ENCODE measurements around the gene IER5. TPM values are rescaled to one million over a fixed set of nuclear protein-coding genes. Genes with fewer than 3 reads are reported as not detected.

The IER5 gene
- total RNA-seq, 1 donor from 2014 or later, result 156 TPM

DNA sequence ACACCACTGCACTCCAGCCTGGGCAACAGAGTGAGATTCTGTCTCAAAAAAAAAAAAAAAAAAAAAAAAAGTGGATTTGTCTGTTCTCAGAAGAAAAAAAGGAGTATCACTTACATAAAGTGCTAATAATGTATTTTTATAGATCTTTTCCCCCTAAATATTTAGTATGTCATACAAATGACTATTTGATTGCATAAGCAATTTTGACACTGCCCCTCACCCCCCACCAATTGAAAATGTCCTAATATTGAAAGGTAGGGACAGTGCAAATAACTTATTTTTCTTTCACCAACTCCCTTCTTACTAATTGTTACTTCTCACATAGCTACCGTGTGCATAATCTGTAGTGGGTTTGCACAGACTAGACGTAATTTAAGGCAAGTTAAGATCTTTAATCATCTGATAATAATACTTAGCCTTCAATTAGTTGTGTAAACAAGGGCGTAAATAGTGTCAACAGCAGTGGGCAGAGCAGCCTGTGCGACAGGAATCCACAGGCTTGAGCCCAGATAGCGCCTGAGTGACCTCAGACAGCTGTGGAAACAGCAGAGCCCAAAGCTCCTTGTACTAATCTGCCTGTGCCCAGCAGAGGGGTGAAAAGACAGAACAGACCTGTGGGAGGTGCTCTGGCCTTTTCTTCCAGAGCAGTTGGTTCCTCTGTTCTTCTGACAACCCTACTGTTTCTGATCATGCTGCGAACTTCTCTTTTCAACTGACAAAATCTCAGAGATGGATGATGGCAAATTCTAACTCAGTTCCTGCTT is 4.5 kb upstream of the IER5 start:
- peak; percentile 36 for DNase-seq
- peaks cover 5% of the 10 kb centered on the region for H3K27me3 Mint-ChIP-seq
- intact Hi-C loops (cut with micrococcal nuclease), result loop anchor here (1.0 to 10.0 kb wide), 8 partner anchors 22 to 567 kb away; partner anchors contain the start of gene XPR1
- peak; percentile 47 for ATAC-seq (ENCODE audit: low read depth)
- no peak overlapping the region for H3K4me3 Mint-ChIP-seq
- no peak overlapping the region for H3K27ac Mint-ChIP-seq
- H3K36me3 Mint-ChIP-seq (ENCODE audit: low read depth), result peaks cover 4% of the 10 kb centered on the region
- ChIA-PET CTCF (interaction anchor here (0.6 to 7.2 kb wide), 28 partner anchors 11 to 569 kb away, joined by 3 to 194 read pairs (median 4); no protein-coding TSS in a partner anchor), POLR2A (interaction anchor here (0.7 to 38.3 kb wide), 6 partner anchors 19 to 69 kb away, joined by 3 to 1783 read pairs (median 8); no protein-coding TSS in a partner anchor)
- no peaks in the 10 kb centered on the region for H3K9me3 Mint-ChIP-seq
- H3K4me1 Mint-ChIP-seq, result peaks cover 38% of the 10 kb centered on the region
- TF ChIP-seq, protein P1, sequence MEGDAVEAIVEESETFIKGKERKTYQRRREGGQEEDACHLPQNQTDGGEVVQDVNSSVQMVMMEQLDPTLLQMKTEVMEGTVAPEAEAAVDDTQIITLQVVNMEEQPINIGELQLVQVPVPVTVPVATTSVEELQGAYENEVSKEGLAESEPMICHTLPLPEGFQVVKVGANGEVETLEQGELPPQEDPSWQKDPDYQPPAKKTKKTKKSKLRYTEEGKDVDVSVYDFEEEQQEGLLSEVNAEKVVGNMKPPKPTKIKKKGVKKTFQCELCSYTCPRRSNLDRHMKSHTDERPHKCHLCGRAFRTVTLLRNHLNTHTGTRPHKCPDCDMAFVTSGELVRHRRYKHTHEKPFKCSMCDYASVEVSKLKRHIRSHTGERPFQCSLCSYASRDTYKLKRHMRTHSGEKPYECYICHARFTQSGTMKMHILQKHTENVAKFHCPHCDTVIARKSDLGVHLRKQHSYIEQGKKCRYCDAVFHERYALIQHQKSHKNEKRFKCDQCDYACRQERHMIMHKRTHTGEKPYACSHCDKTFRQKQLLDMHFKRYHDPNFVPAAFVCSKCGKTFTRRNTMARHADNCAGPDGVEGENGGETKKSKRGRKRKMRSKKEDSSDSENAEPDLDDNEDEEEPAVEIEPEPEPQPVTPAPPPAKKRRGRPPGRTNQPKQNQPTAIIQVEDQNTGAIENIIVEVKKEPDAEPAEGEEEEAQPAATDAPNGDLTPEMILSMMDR (IDR thresholded peaks at IDR 0.05), result no peak

DNA sequence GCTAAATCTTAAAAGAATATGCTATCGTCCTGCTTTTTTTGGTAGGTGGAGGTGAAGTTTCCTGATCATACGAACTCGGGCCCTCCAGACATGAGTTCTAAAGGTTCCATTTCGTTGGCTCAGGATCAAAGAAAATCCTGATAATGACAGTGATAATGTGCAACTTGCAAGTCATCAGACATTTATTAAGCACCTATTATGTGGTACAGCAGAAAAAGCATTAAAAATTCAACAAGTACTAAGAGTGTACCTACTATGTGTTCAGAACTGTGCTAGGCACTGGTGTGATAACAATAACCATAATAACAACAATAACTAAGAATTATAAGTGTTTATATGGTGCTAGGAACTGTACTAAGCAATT is 3.9 kb upstream of the IER5 start:
- no peak overlapping the region for H3K27ac Mint-ChIP-seq
- no peak for ATAC-seq (ENCODE audit: low read depth)
- DNase-seq, result no peak
- intact Hi-C loops (cut with micrococcal nuclease), result loop anchor here (1.0 to 10.0 kb wide), 8 partner anchors 22 to 567 kb away; partner anchors contain the start of gene XPR1
- ChIA-PET POLR2A (interaction anchor here (0.7 to 38.3 kb wide), 6 partner anchors 19 to 68 kb away, joined by 3 to 1783 read pairs (median 8); no protein-coding TSS in a partner anchor), CTCF (interaction anchor here (0.7 to 7.2 kb wide), 22 partner anchors 12 to 569 kb away, joined by 3 to 194 read pairs (median 6); no protein-coding TSS in a partner anchor)
- H3K4me1 Mint-ChIP-seq, result peaks cover 35% of the 10 kb centered on the region
- TF ChIP-seq, protein P1 (IDR thresholded peaks at IDR 0.05), result no peak
- H3K36me3 Mint-ChIP-seq (ENCODE audit: low read depth), result peaks cover 6% of the 10 kb centered on the region
- H3K27me3 Mint-ChIP-seq, result peaks cover under 1% of the 10 kb centered on the region
- H3K4me3 Mint-ChIP-seq, result no peak overlapping the region
- H3K9me3 Mint-ChIP-seq, result no peaks in the 10 kb centered on the region

DNA sequence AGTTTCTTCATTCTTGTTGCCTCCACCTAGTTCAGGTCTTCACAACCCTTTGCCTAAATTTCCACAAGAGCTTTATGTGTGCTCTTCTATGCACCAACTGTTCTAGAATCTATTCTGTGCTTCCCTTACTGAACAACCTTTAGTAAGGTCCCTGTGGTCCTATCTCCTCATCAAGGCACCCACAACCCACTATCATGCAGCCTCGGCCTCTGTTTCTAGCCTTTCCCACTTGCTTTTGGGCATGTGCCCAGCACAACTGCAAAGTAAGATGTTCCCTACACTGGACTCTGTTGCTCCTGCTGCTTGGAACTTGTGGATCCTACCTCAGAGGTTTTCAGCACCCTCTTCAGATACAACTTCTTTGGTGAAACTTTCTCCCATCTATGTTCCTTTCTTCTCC is 2.4 kb upstream of the IER5 start:
- POLR2A ChIA-PET, result interaction anchor here (1.0 to 38.3 kb wide), 6 partner anchors 17 to 64 kb away, joined by 11 to 1783 read pairs (median 38); partner anchors contain the start of genes MR1 and STX6
- Mint-ChIP-seq H3K4me1 (peaks cover 37% of the 10 kb centered on the region), H3K36me3 (ENCODE audit: low read depth) (peaks cover 21% of the 10 kb centered on the region), H3K4me3 (no peak overlapping the region), H3K27ac (peak overlapping the region; percentile 59), H3K9me3 (no peaks in the 10 kb centered on the region), H3K27me3 (no peaks in the 10 kb centered on the region)
- no peak for DNase-seq
- CTCF ChIA-PET, result interaction anchor here (1.3 to 7.2 kb wide), 5 partner anchors 23 to 56 kb away, joined by 3 to 194 read pairs (median 9); partner anchors contain the start of gene MR1
- intact Hi-C loops (cut with micrococcal nuclease), result loop anchor here (5.0 to 10.0 kb wide), 3 partner anchors 339 to 1204 kb away; partner anchors contain the start of genes TOR1AIP1 and XPR1
- ATAC-seq (ENCODE audit: low read depth), result no peak
- TF ChIP-seq, protein P1 (IDR thresholded peaks at IDR 0.05), result no peak

DNA sequence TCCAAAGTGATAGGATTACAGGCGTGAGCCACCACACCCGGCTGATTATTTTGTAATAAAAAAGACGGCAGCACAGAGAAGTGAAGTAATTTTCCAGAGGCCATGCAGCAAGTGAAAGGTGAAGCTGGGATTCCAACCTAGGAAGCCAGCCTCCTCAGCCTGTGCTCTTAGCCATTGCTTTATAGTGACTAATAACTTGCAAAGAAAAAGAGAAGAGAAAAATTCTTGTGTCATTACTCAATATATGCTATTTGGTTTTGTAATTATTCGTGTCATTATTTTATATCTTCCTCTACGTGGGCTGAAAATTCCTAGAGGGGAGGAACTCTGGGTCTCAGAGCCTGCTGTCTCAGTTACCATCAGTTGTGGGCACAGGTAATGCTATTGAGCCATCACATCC is 1.6 kb upstream of the IER5 start:
- POLR2A ChIA-PET, result interaction anchor here (1.4 to 38.3 kb wide), 9 partner anchors 16 to 584 kb away, joined by 4 to 1783 read pairs (median 16); partner anchors contain the start of genes ACBD6, MR1 and STX6
- DNase-seq, result no peak
- CTCF ChIA-PET, result interaction anchor here (1.5 to 7.2 kb wide), 5 partner anchors 18 to 55 kb away, joined by 3 to 194 read pairs (median 9); no protein-coding TSS in a partner anchor
- Mint-ChIP-seq H3K27me3 (no peaks in the 10 kb centered on the region), H3K36me3 (ENCODE audit: low read depth) (peaks cover 29% of the 10 kb centered on the region), H3K27ac (peak overlapping the region; percentile 98), H3K4me1 (peaks cover 45% of the 10 kb centered on the region), H3K4me3 (peak overlapping the region; percentile 99), H3K9me3 (no peaks in the 10 kb centered on the region)
- intact Hi-C loops (cut with micrococcal nuclease), result loop anchor here (1.0 to 10.0 kb wide), 4 partner anchors 54 to 1205 kb away; partner anchors contain the start of genes MR1, TOR1AIP1 and XPR1
- TF ChIP-seq, protein P1 (IDR thresholded peaks at IDR 0.05), result no peak
- ATAC-seq (ENCODE audit: low read depth), result no peak
